ENCODE measurements around the gene CNGB1. TPM values are rescaled to one million over a fixed set of nuclear protein-coding genes. Genes with fewer than 3 reads are reported as not detected.

The CNGB1 gene
- total RNA-seq, 1 donor: not detected

- no peak overlapping the region for H2AFZ ChIP-seq (ENCODE audit: low read length)
These were observed 1.3 kb downstream of the CNGB1 start for GRCh38 chr16:57969451-57970123.

DNA sequence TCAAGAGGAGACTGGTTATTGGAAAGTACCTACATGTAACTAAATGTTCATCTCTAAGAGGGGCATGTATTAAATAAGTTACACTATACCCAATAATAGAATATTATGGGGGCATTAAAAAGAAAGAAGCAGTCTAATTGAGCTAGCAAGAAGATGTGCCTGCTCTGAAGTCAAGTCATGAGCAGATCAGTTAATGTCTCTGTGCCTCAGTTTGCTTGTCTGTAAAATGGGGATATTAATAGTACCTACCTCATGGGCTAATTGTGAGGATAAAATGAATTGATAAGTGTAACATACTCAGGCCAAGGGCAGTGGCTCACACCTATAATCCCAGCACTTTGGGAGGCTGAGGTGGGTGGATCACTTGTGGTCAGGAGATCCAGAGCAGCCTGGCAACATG, 3.0 kb downstream of the CNGB1 start:
- H3K4me1 ChIP-seq (ENCODE audit: insufficient read depth, low read length): no peaks in the 10 kb centered on the region
- no peaks in the 10 kb centered on the region for H3K9me3 ChIP-seq (ENCODE audit: low read depth, low read length)
- TF ChIP-seq, protein P1, sequence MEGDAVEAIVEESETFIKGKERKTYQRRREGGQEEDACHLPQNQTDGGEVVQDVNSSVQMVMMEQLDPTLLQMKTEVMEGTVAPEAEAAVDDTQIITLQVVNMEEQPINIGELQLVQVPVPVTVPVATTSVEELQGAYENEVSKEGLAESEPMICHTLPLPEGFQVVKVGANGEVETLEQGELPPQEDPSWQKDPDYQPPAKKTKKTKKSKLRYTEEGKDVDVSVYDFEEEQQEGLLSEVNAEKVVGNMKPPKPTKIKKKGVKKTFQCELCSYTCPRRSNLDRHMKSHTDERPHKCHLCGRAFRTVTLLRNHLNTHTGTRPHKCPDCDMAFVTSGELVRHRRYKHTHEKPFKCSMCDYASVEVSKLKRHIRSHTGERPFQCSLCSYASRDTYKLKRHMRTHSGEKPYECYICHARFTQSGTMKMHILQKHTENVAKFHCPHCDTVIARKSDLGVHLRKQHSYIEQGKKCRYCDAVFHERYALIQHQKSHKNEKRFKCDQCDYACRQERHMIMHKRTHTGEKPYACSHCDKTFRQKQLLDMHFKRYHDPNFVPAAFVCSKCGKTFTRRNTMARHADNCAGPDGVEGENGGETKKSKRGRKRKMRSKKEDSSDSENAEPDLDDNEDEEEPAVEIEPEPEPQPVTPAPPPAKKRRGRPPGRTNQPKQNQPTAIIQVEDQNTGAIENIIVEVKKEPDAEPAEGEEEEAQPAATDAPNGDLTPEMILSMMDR (IDR thresholded peaks at IDR 0.05; ENCODE audit: extremely low read depth, low read depth, low read length): no peak

More at GRCh38 chr16:57969451-57970123, 1.3 kb downstream of the CNGB1 start:
- no peaks in the 10 kb centered on the region for H3K36me3 ChIP-seq (ENCODE audit: insufficient read depth, low read length)
- peak; percentile 55 for DNase-seq (ENCODE audit: insufficient read length, low spot score, missing footprints)
- no peak overlapping the region for H3K4me2 ChIP-seq (ENCODE audit: insufficient read depth, low read length)
- H4K20me1 ChIP-seq (ENCODE audit: insufficient read depth, low read length): no peaks in the 10 kb centered on the region
- H3K27ac ChIP-seq (ENCODE audit: low read depth, low read length): no peak overlapping the region
- no peaks in the 10 kb centered on the region for H3K9me3 ChIP-seq (ENCODE audit: low read depth, low read length)
- no peaks in the 10 kb centered on the region for H3K79me2 ChIP-seq (ENCODE audit: insufficient read depth, low read length)
- H3K27me3 ChIP-seq (ENCODE audit: insufficient read depth, low read length): peaks cover 15% of the 10 kb centered on the region
- TF ChIP-seq, protein P1 (IDR thresholded peaks at IDR 0.05; ENCODE audit: extremely low read depth, low read depth, low read length): no peak
- H3K4me3 ChIP-seq (ENCODE audit: insufficient read depth, low read length): no peak overlapping the region
- no peaks in the 10 kb centered on the region for H3K4me1 ChIP-seq (ENCODE audit: insufficient read depth, low read length)

DNA sequence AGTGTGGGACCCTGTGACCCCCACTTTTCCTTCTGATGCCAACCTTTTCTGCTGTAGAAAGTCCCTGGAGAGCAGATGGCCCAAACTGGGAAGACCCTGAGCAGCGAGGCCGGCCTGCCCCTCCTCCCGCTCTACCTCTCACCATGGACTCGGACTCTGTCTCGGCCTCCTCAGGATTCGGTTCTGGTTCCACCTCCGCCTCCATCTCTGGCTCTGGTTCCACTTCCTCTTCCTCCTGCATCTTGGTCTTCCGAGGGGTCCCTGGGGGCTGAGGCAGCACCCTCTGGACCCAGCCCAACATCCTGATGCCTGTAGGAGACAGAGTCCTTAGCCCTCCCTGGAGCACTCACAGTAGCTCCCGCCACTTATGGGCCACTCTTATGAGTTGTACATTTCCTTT, 3.9 kb downstream of the CNGB1 start:
- DNase-seq (ENCODE audit: insufficient read length, low spot score, missing footprints): no peak
- Histone ChIP-seq H3K79me2 (ENCODE audit: insufficient read depth, low read length) (no peaks in the 10 kb centered on the region), H3K27ac (ENCODE audit: low read depth, low read length) (no peak overlapping the region), H3K9me3 (ENCODE audit: low read depth, low read length) (no peaks in the 10 kb centered on the region), H3K4me1 (ENCODE audit: insufficient read depth, low read length) (no peaks in the 10 kb centered on the region), H3K4me2 (ENCODE audit: insufficient read depth, low read length) (no peak overlapping the region), H4K20me1 (ENCODE audit: insufficient read depth, low read length) (no peaks in the 10 kb centered on the region), H2AFZ (ENCODE audit: low read length) (no peak overlapping the region), H3K36me3 (ENCODE audit: insufficient read depth, low read length) (no peaks in the 10 kb centered on the region), H3K27me3 (ENCODE audit: insufficient read depth, low read length) (peaks cover 11% of the 10 kb centered on the region), H3K4me3 (ENCODE audit: insufficient read depth, low read length) (no peak overlapping the region)
- TF ChIP-seq, protein P1 (IDR thresholded peaks at IDR 0.05; ENCODE audit: extremely low read depth, low read depth, low read length): no peak

More for the DNA sequence above, 3.0 kb downstream of the CNGB1 start:
- H3K27me3 ChIP-seq (ENCODE audit: insufficient read depth, low read length): peaks cover 12% of the 10 kb centered on the region
- H3K4me2 ChIP-seq (ENCODE audit: insufficient read depth, low read length): no peak overlapping the region
- no peaks in the 10 kb centered on the region for H3K36me3 ChIP-seq (ENCODE audit: insufficient read depth, low read length)
- H3K79me2 ChIP-seq (ENCODE audit: insufficient read depth, low read length): no peaks in the 10 kb centered on the region
- H3K4me3 ChIP-seq (ENCODE audit: insufficient read depth, low read length): no peak overlapping the region
- no peak overlapping the region for H3K27ac ChIP-seq (ENCODE audit: low read depth, low read length)
- H2AFZ ChIP-seq (ENCODE audit: low read length): no peak overlapping the region
- H4K20me1 ChIP-seq (ENCODE audit: insufficient read depth, low read length): no peaks in the 10 kb centered on the region
- DNase-seq (ENCODE audit: insufficient read length, low spot score, missing footprints): no peak

GRCh38 chr16:57966204-57966771, 4.6 kb downstream of the CNGB1 start:
- H2AFZ ChIP-seq (ENCODE audit: low read length): no peak overlapping the region
- peak; percentile 75 for DNase-seq (ENCODE audit: insufficient read length, low spot score, missing footprints)
- no peak overlapping the region for H3K4me2 ChIP-seq (ENCODE audit: insufficient read depth, low read length)
- H4K20me1 ChIP-seq (ENCODE audit: insufficient read depth, low read length): no peaks in the 10 kb centered on the region
- H3K27me3 ChIP-seq (ENCODE audit: insufficient read depth, low read length): peaks cover 15% of the 10 kb centered on the region
- TF ChIP-seq, protein P1 (IDR thresholded peaks at IDR 0.05; ENCODE audit: extremely low read depth, low read depth, low read length): no peak
- H3K36me3 ChIP-seq (ENCODE audit: insufficient read depth, low read length): no peaks in the 10 kb centered on the region
- no peak overlapping the region for H3K27ac ChIP-seq (ENCODE audit: low read depth, low read length)
- no peaks in the 10 kb centered on the region for H3K79me2 ChIP-seq (ENCODE audit: insufficient read depth, low read length)
- H3K9me3 ChIP-seq (ENCODE audit: low read depth, low read length): no peaks in the 10 kb centered on the region
- H3K4me1 ChIP-seq (ENCODE audit: insufficient read depth, low read length): no peaks in the 10 kb centered on the region
- H3K4me3 ChIP-seq (ENCODE audit: insufficient read depth, low read length): no peak overlapping the region
